ENCODE results near the gene CIAO2B. TPM values are rescaled to one million over a fixed set of nuclear protein-coding genes. Genes with fewer than 3 reads are reported as not detected.

Gene CIAO2B
- total RNA-seq, 2 donors from 2014 or later, result 23.2 to 102 TPM

- Histone ChIP-seq H3K27ac (no peak overlapping the region), H3K4me1 (ENCODE audit: control insufficient read depth in 1 of 2, low read depth in 2 of 2) (peaks cover 8 to 19% of the 10 kb centered on the region in 2 donors), H3K4me3 (peak overlapping the region; percentile 74), H3K36me3 (no peaks in the 10 kb centered on the region), H3K9me3 (no peaks in the 10 kb centered on the region), H3K27me3 (replicated peaks; ENCODE audit: insufficient read depth) (no peaks in the 10 kb centered on the region)
- ATAC-seq (ENCODE audit: insufficient number of reproducible peaks, low FRiP score, low read depth) (no peak), DNase-seq (ENCODE audit: low spot score) (no peak)
- no peak for TF ChIP-seq CTCF (IDR thresholded peaks at IDR 0.05)
Measured at GRCh38 chr16:66948837-66949225, 14.6 kb upstream of the CIAO2B start.

GRCh38 chr16:66948134-66948836, 14.1 kb upstream of the CIAO2B start:
- no peak for ATAC-seq (ENCODE audit: insufficient number of reproducible peaks, low FRiP score, low read depth)
- Histone ChIP-seq H3K4me3 (peak overlapping the region; percentile 74), H3K36me3 (peaks cover 4% of the 10 kb centered on the region), H3K4me1 (ENCODE audit: control insufficient read depth in 1 of 2, low read depth in 2 of 2) (peaks cover 8 to 19% of the 10 kb centered on the region in 2 donors), H3K27ac (no peak overlapping the region), H3K27me3 (replicated peaks; ENCODE audit: insufficient read depth) (no peaks in the 10 kb centered on the region), H3K9me3 (no peaks in the 10 kb centered on the region)
- no peak for DNase-seq (ENCODE audit: low spot score)
- TF ChIP-seq CTCF (IDR thresholded peaks at IDR 0.05), result no peak

- H3K4me3 ChIP-seq, result peak overlapping the region; percentile 74
- H3K27me3 ChIP-seq (replicated peaks; ENCODE audit: insufficient read depth), result no peaks in the 10 kb centered on the region
- TF ChIP-seq CTCF (IDR thresholded peaks at IDR 0.05), result peak; percentile 88
- no peaks in the 10 kb centered on the region for H3K9me3 ChIP-seq
- peak; percentile 63 for ATAC-seq (ENCODE audit: insufficient number of reproducible peaks, low FRiP score, low read depth)
- H3K27ac ChIP-seq, result no peak overlapping the region
- DNase-seq (ENCODE audit: low spot score), result no peak
- peaks cover 9% of the 10 kb centered on the region for H3K36me3 ChIP-seq
- peaks cover 8 to 19% of the 10 kb centered on the region in 2 donors for H3K4me1 ChIP-seq (ENCODE audit: control insufficient read depth in 1 of 2, low read depth in 2 of 2)
Measured at GRCh38 chr16:66947302-66948065, 13.3 kb upstream of the CIAO2B start.

GRCh38 chr16:66946974-66947301, 12.7 kb upstream of the CIAO2B start:
- H3K9me3 ChIP-seq, result no peaks in the 10 kb centered on the region
- TF ChIP-seq CTCF (IDR thresholded peaks at IDR 0.05), result no peak
- H3K27me3 ChIP-seq (replicated peaks; ENCODE audit: insufficient read depth), result no peaks in the 10 kb centered on the region
- peaks cover 8 to 19% of the 10 kb centered on the region in 2 donors for H3K4me1 ChIP-seq (ENCODE audit: control insufficient read depth in 1 of 2, low read depth in 2 of 2)
- no peak for DNase-seq (ENCODE audit: low spot score)
- peaks cover 15% of the 10 kb centered on the region for H3K36me3 ChIP-seq
- ATAC-seq (ENCODE audit: insufficient number of reproducible peaks, low FRiP score, low read depth), result no peak
- no peak overlapping the region for H3K27ac ChIP-seq
- no peak overlapping the region for H3K4me3 ChIP-seq

GRCh38 chr16:66946541-66946940, 12.3 kb upstream of the CIAO2B start:
- ATAC-seq (ENCODE audit: insufficient number of reproducible peaks, low FRiP score, low read depth) (no peak), DNase-seq (ENCODE audit: low spot score) (no peak)
- no peaks in the 10 kb centered on the region for H3K9me3 ChIP-seq
- H3K4me3 ChIP-seq, result no peak overlapping the region
- peaks cover 8 to 19% of the 10 kb centered on the region in 2 donors for H3K4me1 ChIP-seq (ENCODE audit: control insufficient read depth in 1 of 2, low read depth in 2 of 2)
- TF ChIP-seq CTCF (IDR thresholded peaks at IDR 0.05), result no peak
- no peaks in the 10 kb centered on the region for H3K27me3 ChIP-seq (replicated peaks; ENCODE audit: insufficient read depth)
- H3K36me3 ChIP-seq, result peaks cover 17% of the 10 kb centered on the region
- no peak overlapping the region for H3K27ac ChIP-seq

Data from thoracic aorta (tissue), 2 donors.